Ishikawa (cell line): ENCODE data around the gene INSIG1.

Experiments used
- CEBPB ChIP-seq: IDR thresholded peaks from 2 replicates; pipeline ENCODE4 v1.6.1; 2012
- CREB1 ChIP-seq: IDR thresholded peaks from 2 replicates; pipeline ENCODE4 v1.6.1; 2012; ENCODE audit warnings: low read depth
- EGR1 ChIP-seq: IDR thresholded peaks from 2 replicates; pipeline ENCODE4 v1.6.1; 2012
- EP300 ChIP-seq: IDR thresholded peaks from 2 replicates; pipeline ENCODE4 v1.6.1; 2012; ENCODE audit warnings: borderline replicate concordance
- FOXM1 ChIP-seq: IDR thresholded peaks from 2 replicates; pipeline ENCODE4 v1.6.1; 2012; ENCODE audit warnings: low read depth, borderline replicate concordance
- NFIC ChIP-seq: IDR thresholded peaks from 2 replicates; pipeline ENCODE4 v1.6.1; 2012
- RAD21 ChIP-seq: IDR thresholded peaks from 2 replicates; pipeline ENCODE4 v1.6.1; 2012; ENCODE audit warnings: low read depth
- REST ChIP-seq: IDR thresholded peaks from 2 replicates; pipeline ENCODE4 v1.6.1; 2012; ENCODE audit warnings: low read depth, mild to moderate bottlenecking
- TAF1 ChIP-seq: IDR thresholded peaks from 2 replicates; pipeline ENCODE4 v1.6.1; 2012; ENCODE audit warnings: low read depth, mild to moderate bottlenecking
- TCF12 ChIP-seq: IDR thresholded peaks from 2 replicates; pipeline ENCODE4 v1.6.1; 2012; ENCODE audit warnings: low read depth
- TEAD4 ChIP-seq: IDR thresholded peaks from 2 replicates; pipeline ENCODE4 v1.6.1; 2012
- YY1 ChIP-seq: IDR thresholded peaks from 2 replicates; pipeline ENCODE4 v1.6.1; 2012; ENCODE audit warnings: low read depth
- ZBTB7A ChIP-seq: IDR thresholded peaks from 2 replicates; pipeline ENCODE4 v1.6.1; 2012; ENCODE audit warnings: low read depth
- TF ChIP-seq, protein P1 (sequence below): IDR thresholded peaks from 2 replicates; pipeline ENCODE4 v1.6.1; 2012
- TF ChIP-seq, protein P2 (sequence below): IDR thresholded peaks from 2 replicates; pipeline ENCODE4 v1.6.1; 2012

Gene INSIG1

GRCh38 chr7:155305231-155305904, 7.7 kb downstream of the INSIG1 start:
- TF ChIP-seq ZBTB7A (no peak), EGR1 (no peak), EP300 (no peak), REST (no peak), RAD21 (no peak), TAF1 (no peak), NFIC (no peak), CEBPB (no peak), FOXM1 (no peak), TEAD4 (no peak), CREB1 (no peak), YY1 (no peak), TCF12 (no peak)
- TF ChIP-seq, protein P1, sequence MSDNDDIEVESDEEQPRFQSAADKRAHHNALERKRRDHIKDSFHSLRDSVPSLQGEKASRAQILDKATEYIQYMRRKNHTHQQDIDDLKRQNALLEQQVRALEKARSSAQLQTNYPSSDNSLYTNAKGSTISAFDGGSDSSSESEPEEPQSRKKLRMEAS = no peak
- TF ChIP-seq, protein P2, sequence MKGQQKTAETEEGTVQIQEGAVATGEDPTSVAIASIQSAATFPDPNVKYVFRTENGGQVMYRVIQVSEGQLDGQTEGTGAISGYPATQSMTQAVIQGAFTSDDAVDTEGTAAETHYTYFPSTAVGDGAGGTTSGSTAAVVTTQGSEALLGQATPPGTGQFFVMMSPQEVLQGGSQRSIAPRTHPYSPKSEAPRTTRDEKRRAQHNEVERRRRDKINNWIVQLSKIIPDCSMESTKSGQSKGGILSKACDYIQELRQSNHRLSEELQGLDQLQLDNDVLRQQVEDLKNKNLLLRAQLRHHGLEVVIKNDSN = no peak

- no peak for TF ChIP-seq EP300
- TF ChIP-seq FOXM1 = no peak
- TF ChIP-seq TCF12 = no peak
- TF ChIP-seq NFIC = no peak
Observed at GRCh38 chr7:155306673-155307470, 9.2 kb downstream of the INSIG1 start.

GRCh38 chr7:155308330-155309020, 10.8 kb downstream of the INSIG1 start:
- TF ChIP-seq, protein P1 = no peak
- TF ChIP-seq, protein P2 = no peak
- TF ChIP-seq EGR1 (no peak), ZBTB7A (no peak), TEAD4 (no peak), CREB1 (no peak), TAF1 (no peak), EP300 (no peak), CEBPB (no peak), RAD21 (no peak), REST (no peak)

- TF ChIP-seq, protein P2 = no peak
- no peak for TF ChIP-seq EP300
- TF ChIP-seq FOXM1 = no peak
- no peak for TF ChIP-seq TEAD4
- no peak for TF ChIP-seq TAF1
- no peak for TF ChIP-seq YY1
Observed at GRCh38 chr7:155309021-155309338, 11.3 kb downstream of the INSIG1 start.

DNA sequence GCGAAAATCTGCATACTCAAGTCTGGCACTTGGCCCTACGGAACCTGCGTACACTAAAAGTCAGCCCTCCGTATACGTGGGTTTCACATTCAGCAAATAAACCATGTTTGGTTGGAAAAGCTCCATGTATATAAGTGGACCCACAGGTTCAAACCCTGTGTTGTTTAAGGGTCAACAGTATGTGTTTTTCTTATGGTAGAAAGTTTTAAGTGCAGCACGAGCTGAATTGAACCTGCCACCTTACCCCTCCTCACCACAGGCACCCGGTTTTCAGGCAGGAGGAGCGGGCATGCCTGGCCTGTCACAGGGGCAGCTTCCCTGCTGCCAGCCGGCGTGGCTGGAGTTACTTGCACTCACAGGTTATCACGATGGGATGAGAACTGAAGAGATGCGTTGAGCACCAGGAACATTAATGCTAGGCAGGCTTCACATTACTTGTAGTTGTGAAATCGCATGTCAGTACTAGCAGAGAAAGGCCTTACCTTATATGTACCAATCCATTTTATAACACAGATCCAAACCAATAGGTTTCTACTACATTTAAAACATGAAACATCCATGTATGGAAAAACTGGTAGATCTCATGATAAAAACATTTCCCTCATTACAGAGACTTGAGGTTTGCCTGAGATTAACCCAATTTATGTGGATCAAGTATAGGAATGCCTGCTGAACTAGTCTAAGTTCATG, 12.9 kb downstream of the INSIG1 start:
- no peak for TF ChIP-seq EGR1
- TF ChIP-seq FOXM1 = no peak
- no peak for TF ChIP-seq CREB1
- TF ChIP-seq TCF12 = no peak
- TF ChIP-seq NFIC = no peak
- no peak for TF ChIP-seq YY1
- no peak for TF ChIP-seq ZBTB7A
- no peak for TF ChIP-seq TAF1
- TF ChIP-seq, protein P1 = no peak
- no peak for TF ChIP-seq EP300
- no peak for TF ChIP-seq RAD21
- TF ChIP-seq, protein P2 = no peak
- TF ChIP-seq CEBPB = no peak
- TF ChIP-seq REST = no peak
- TF ChIP-seq TEAD4 = no peak
